Small intestine (tissue), 7 donors: Measurements from ENCODE around the gene BZW2. TPM values are rescaled to one million over a fixed set of nuclear protein-coding genes. Genes with fewer than 3 reads are reported as not detected.
A peak's percentile ranks its signal among the peaks of the same experiment; 100 is the strongest.

Source experiments
- DNase-seq, 2 donors: peaks; one replicate each; pipeline versions ENCODE4 v3.0.0 to v3.0.0-alpha.2; 2013
- FAIRE-seq: peaks from 2 replicates; lab custom pipeline; 2012; peaks lifted over from hg19 to GRCh38; lab: Jason Lieb, UNC
- H3K27ac ChIP-seq, 3 donors: one replicate each; pipeline ENCODE4 v1.5.1; 2013; ENCODE audit warnings: low read length in 2 of 3, mild to moderate bottlenecking in 2 of 3, control low read depth in 1 of 3, inconsistent platforms in 1 of 3, low read depth in 1 of 3, moderate library complexity in 1 of 3
- H3K27me3 ChIP-seq, 3 donors: one replicate each; pipeline ENCODE4 v1.6.1; 2013; ENCODE audit warnings: low read length in 3 of 3, inconsistent platforms in 1 of 3; ENCODE audit not compliant: control insufficient read depth in 3 of 3, insufficient read depth in 3 of 3
- H3K36me3 ChIP-seq, 3 donors: one replicate each; pipeline ENCODE4 v1.6.1; 2013; ENCODE audit warnings: low read length in 3 of 3, inconsistent platforms in 1 of 3, low read depth in 1 of 3, mild to moderate bottlenecking in 1 of 3, moderate library complexity in 1 of 3; ENCODE audit not compliant: control insufficient read depth in 3 of 3, insufficient read depth in 2 of 3
- H3K4me1 ChIP-seq, 3 donors: one replicate each; pipeline ENCODE4 v1.6.1; 2013; ENCODE audit warnings: low read length in 2 of 3, inconsistent platforms in 1 of 3, low read depth in 1 of 3, mild to moderate bottlenecking in 1 of 3, moderate library complexity in 1 of 3; ENCODE audit not compliant: control insufficient read depth in 3 of 3, insufficient read depth in 2 of 3
- H3K4me3 ChIP-seq, 3 donors: one replicate each; pipeline ENCODE4 v1.5.1; 2013; ENCODE audit warnings: low read length in 3 of 3, control low read depth in 1 of 3, inconsistent platforms in 1 of 3, low read depth in 1 of 3, mild to moderate bottlenecking in 1 of 3, moderate library complexity in 1 of 3
- H3K9me3 ChIP-seq, 2 donors: one replicate each; pipeline ENCODE4 v1.6.1; 2013; ENCODE audit warnings: low read depth in 1 of 2, low read length in 1 of 2; ENCODE audit not compliant: control insufficient read depth in 2 of 2, insufficient read depth in 1 of 2
- WGBS, 3 donors: extraction: QIAGEN DNeasy Blood & Tissue Kit; methylation state at CpG; one replicate each; pipeline ENCODE4 v1.1.7; 2013; 5-methylcytosine and 5-hydroxymethylcytosine counted together
- polyA plus RNA-seq, 4 donors: library from polyadenylated mRNA; stranded (reverse) in 3 of 4; unstranded in 1 of 4; fragments of 200-250 nt in 3 of 4; fragments of 120-200 nt in 1 of 4; gene quantifications; one replicate each; pipeline versions ENCODE4 v1.2.1 to v1.2.3, GENCODE V29; 2013
- donor health status: healthy with polysubstance abuse.
- donor health status: control.
- donor health status: control.
- donor health status: Bipolar disorder and iron deficiency.
- donor health status: healthy.

The BZW2 gene
- polyA plus RNA-seq, 4 donors = 21.9 to 68.1 (median 45.6) TPM

- no peak overlapping the region for H3K27ac ChIP-seq
- peaks cover 0 to 5% (median 0%) of the 10 kb centered on the region in 3 donors for H3K4me1 ChIP-seq
- no peaks in the 10 kb centered on the region for H3K27me3 ChIP-seq
- DNase-seq = no peak
- no peak for FAIRE-seq
- H3K4me3 ChIP-seq = no peak overlapping the region
- peaks cover 7 to 24% (median 18%) of the 10 kb centered on the region in 3 donors for H3K36me3 ChIP-seq
- H3K9me3 ChIP-seq = no peaks in the 10 kb centered on the region
- 91 to 97% (median 95%) methylated on average over 3 of the region's 3 CpGs for WGBS, 3 donors
Measured at GRCh38 chr7:16698200-16698905, 52.4 kb downstream of the BZW2 start.

GRCh38 chr7:16702441-16702840 is 56.5 kb downstream of the BZW2 start:
- Histone ChIP-seq H3K27me3 (no peaks in the 10 kb centered on the region), H3K27ac (peak overlapping the region in 1 of 3 donors; percentile 43), H3K4me3 (no peak overlapping the region), H3K36me3 (peaks cover 0 to 17% (median 9%) of the 10 kb centered on the region in 3 donors), H3K9me3 (no peaks in the 10 kb centered on the region), H3K4me1 (peaks cover 0 to 5% (median 0%) of the 10 kb centered on the region in 3 donors)
- FAIRE-seq = no peak
- peak; percentile 37 to 60 for DNase-seq

GRCh38 chr7:16708511-16708910 is 62.5 kb downstream of the BZW2 start:
- DNase-seq = no peak
- Histone ChIP-seq H3K27ac (no peak overlapping the region), H3K4me1 (no peaks in the 10 kb centered on the region), H3K4me3 (no peak overlapping the region), H3K27me3 (no peaks in the 10 kb centered on the region), H3K9me3 (no peaks in the 10 kb centered on the region), H3K36me3 (peaks cover 0 to 21% (median 3%) of the 10 kb centered on the region in 3 donors)
- no peak for FAIRE-seq
- WGBS, 3 donors = 90 to 97% (median 94%) methylated on average over 4 of the region's 4 CpGs

GRCh38 chr7:16708980-16709379 is 63.0 kb downstream of the BZW2 start:
- Histone ChIP-seq H3K4me1 (no peaks in the 10 kb centered on the region), H3K27me3 (no peaks in the 10 kb centered on the region), H3K9me3 (no peaks in the 10 kb centered on the region), H3K36me3 (peaks cover 0 to 21% (median 3%) of the 10 kb centered on the region in 3 donors), H3K27ac (no peak overlapping the region), H3K4me3 (no peak overlapping the region)
- WGBS, 3 donors = 88 to 96% (median 91%) methylated on average over 3 of the region's 3 CpGs
- peak in 1 of 2 donors; percentile 21 for DNase-seq
- no peak for FAIRE-seq

GRCh38 chr7:16710651-16711050 is 64.7 kb downstream of the BZW2 start:
- no peak for FAIRE-seq
- Histone ChIP-seq H3K27me3 (no peaks in the 10 kb centered on the region), H3K27ac (no peak overlapping the region), H3K4me1 (no peaks in the 10 kb centered on the region), H3K4me3 (no peak overlapping the region), H3K36me3 (peaks cover 0 to 15% (median 3%) of the 10 kb centered on the region in 3 donors), H3K9me3 (no peaks in the 10 kb centered on the region)
- 75 to 91% (median 82%) methylated on average over 4 of the region's 4 CpGs for WGBS, 3 donors
- DNase-seq = no peak

GRCh38 chr7:16711730-16712129 is 65.7 kb downstream of the BZW2 start:
- no peak overlapping the region for H3K27ac ChIP-seq
- FAIRE-seq = no peak
- no peak overlapping the region for H3K4me3 ChIP-seq
- no peak for DNase-seq
- WGBS, 3 donors = 78 to 91% (median 82%) methylated on average over 4 of the region's 4 CpGs
- no peaks in the 10 kb centered on the region for H3K9me3 ChIP-seq
- no peaks in the 10 kb centered on the region for H3K27me3 ChIP-seq
- H3K36me3 ChIP-seq = peaks cover 0 to 11% (median 3%) of the 10 kb centered on the region in 3 donors
- H3K4me1 ChIP-seq = no peaks in the 10 kb centered on the region

GRCh38 chr7:16712916-16713315 is 66.9 kb downstream of the BZW2 start:
- no peak for DNase-seq
- no peak for FAIRE-seq
- peaks cover 0 to 5% (median 3%) of the 10 kb centered on the region in 3 donors for H3K36me3 ChIP-seq
- H3K27ac ChIP-seq = no peak overlapping the region
- 90 to 98% (median 93%) methylated on average over 4 of the region's 4 CpGs for WGBS, 3 donors
- no peaks in the 10 kb centered on the region for H3K4me1 ChIP-seq
- no peaks in the 10 kb centered on the region for H3K27me3 ChIP-seq
- no peaks in the 10 kb centered on the region for H3K9me3 ChIP-seq
- no peak overlapping the region for H3K4me3 ChIP-seq

GRCh38 chr7:16715928-16716327 is 69.9 kb downstream of the BZW2 start:
- Histone ChIP-seq H3K36me3 (no peaks in the 10 kb centered on the region), H3K4me3 (no peak overlapping the region), H3K27me3 (no peaks in the 10 kb centered on the region), H3K4me1 (peaks cover 0 to 14% (median 0%) of the 10 kb centered on the region in 3 donors), H3K9me3 (no peaks in the 10 kb centered on the region), H3K27ac (no peak overlapping the region)
- no peak for DNase-seq
- no peak for FAIRE-seq
